Fibroblast of mammary gland (primary cell): ENCODE data around the gene GNB3.

Source experiments
- DNase-seq: peaks from one replicate; pipeline ENCODE4 v3.0.0-alpha.2; 2010; ENCODE audit warnings: low read depth
- H3K4me3 ChIP-seq: 2 replicates; pipeline ENCODE4 v1.5.1; 2011; ENCODE audit warnings: low read depth, mild to moderate bottlenecking, low read length, moderate library complexity; ENCODE audit not compliant: control insufficient read depth
- CTCF ChIP-seq: conservative IDR thresholded peaks from 2 replicates; pipeline ENCODE4 v1.5.1; 2011; ENCODE audit warnings: low read depth, low read length, inconsistent platforms; ENCODE audit not compliant: control insufficient read depth, insufficient read depth

The GNB3 gene

GRCh38 chr12:6823182-6824084 is 17.3 kb upstream of the GNB3 start:
- no peak for DNase-seq
- H3K4me3 ChIP-seq: no peak overlapping the region
- TF ChIP-seq CTCF: no peak

- TF ChIP-seq CTCF: no peak
- H3K4me3 ChIP-seq: no peak overlapping the region
Observed at GRCh38 chr12:6824085-6824775, 16.5 kb upstream of the GNB3 start.

GRCh38 chr12:6824901-6825381 is 15.8 kb upstream of the GNB3 start:
- peak; percentile 60 for DNase-seq
- no peak for TF ChIP-seq CTCF
- H3K4me3 ChIP-seq: peak overlapping the region; percentile 48

More at GRCh38 chr12:6824085-6824775, 16.5 kb upstream of the GNB3 start:
- DNase-seq: no peak

GRCh38 chr12:6825398-6826124 is 15.2 kb upstream of the GNB3 start:
- peak; percentile 85 for DNase-seq
- peak; percentile 96 for TF ChIP-seq CTCF
- peak overlapping the region; percentile 48 for H3K4me3 ChIP-seq

- DNase-seq: no peak
- no peak overlapping the region for H3K4me3 ChIP-seq
- TF ChIP-seq CTCF: no peak
Observed at GRCh38 chr12:6826125-6826733, 14.5 kb upstream of the GNB3 start.
